Endothelial cell of umbilical vein (primary cell): ENCODE data around the gene SART1. TPM values are rescaled to one million over a fixed set of nuclear protein-coding genes. Genes with fewer than 3 reads are reported as not detected.

ENCODE experiments used
- BruUV-seq: library from RNA; stranded (reverse); fragments of 400-500 nt; replicated peaks from 2 replicates; lab custom pipeline; 2021; lab: Mats Ljungman, UMichigan
- CTCF ChIA-PET: fragments of 300-600, 350-600 bp; sonication (Branson Sonifier 250); formaldehyde crosslinking; loops from one replicate; lab custom pipeline; 2021; ENCODE audit warnings: antibody characterized with exemption, inconsistent platforms; lab: Charles Lee
- POLR2A ChIA-PET: fragments of 300-600, 350-600 bp; sonication (Branson Sonifier 250); formaldehyde crosslinking; loops from one replicate; lab custom pipeline; 2021; ENCODE audit warnings: antibody characterized with exemption, inconsistent platforms; lab: Charles Lee
- DNase-seq: peaks from one replicate; pipeline ENCODE4 v3.0.0-alpha.2; 2011; ENCODE audit warnings: low read depth, low spot score
- FAIRE-seq: peaks from 2 replicates; lab custom pipeline; 2011; peaks lifted over from hg19 to GRCh38; lab: Jason Lieb, UNC
- H2AFZ ChIP-seq: 2 replicates; pipeline ENCODE4 v1.6.0; 2012; ENCODE audit warnings: low read depth, low read length, control low read depth, inconsistent platforms
- H3K27ac ChIP-seq: 2 replicates; pipeline ENCODE4 v1.5.1; 2011; ENCODE audit warnings: low read depth, mild to moderate bottlenecking, control low read depth, low read length, moderate library complexity; ENCODE audit not compliant: insufficient read depth
- H3K27me3 ChIP-seq, 2 experiments: 2 replicates each; pipeline versions ENCODE4 v1.6.0 to v1.6.1; 2011; ENCODE audit warnings: low read length in 2 of 2, mixed read lengths in 1 of 2; ENCODE audit not compliant: control insufficient read depth in 2 of 2, insufficient read depth in 2 of 2
- H3K36me3 ChIP-seq, 2 experiments: 2 replicates in 1 of 2; 3 replicates in 1 of 2; pipeline ENCODE4 v1.5.1; 2011; ENCODE audit warnings: low read length in 2 of 2, mild to moderate bottlenecking in 1 of 2, moderate library complexity in 1 of 2; ENCODE audit not compliant: control insufficient read depth in 2 of 2, insufficient read depth in 2 of 2; ENCODE audit errors: extremely low read depth in 1 of 2
- H3K4me1 ChIP-seq: 3 replicates; pipeline ENCODE4 v1.5.1; 2011; ENCODE audit warnings: mild to moderate bottlenecking, low read length; ENCODE audit not compliant: control insufficient read depth, insufficient read depth; ENCODE audit errors: extremely low read depth
- H3K4me2 ChIP-seq: 2 replicates; pipeline ENCODE4 v1.6.1; 2011; ENCODE audit warnings: low read length, control low read depth, mixed read lengths; ENCODE audit not compliant: insufficient read depth
- H3K4me3 ChIP-seq, 3 experiments: fragments of 200-600 bp in 1 of 3; sonication (generic), shearing (Covaris generic) in 1 of 3; replicated peaks in 1 of 3; 2 replicates each; pipeline ENCODE4 v1.5.1; 2011 to 2016; ENCODE audit warnings: control low read depth in 3 of 3, low read length in 3 of 3, mild to moderate bottlenecking in 2 of 3, inconsistent platforms in 1 of 3, low read depth in 1 of 3, moderate library complexity in 1 of 3; ENCODE audit not compliant: insufficient read depth in 1 of 3
- H3K79me2 ChIP-seq: 2 replicates; pipeline ENCODE4 v1.6.0; 2012; ENCODE audit warnings: low read length, inconsistent platforms; ENCODE audit not compliant: control insufficient read depth, insufficient read depth
- H3K9ac ChIP-seq: replicated peaks from 2 replicates; pipeline ENCODE3; 2011; ENCODE audit warnings: low read length, control low read depth; ENCODE audit not compliant: insufficient read depth; ENCODE audit errors: extremely low read depth
- H3K9me1 ChIP-seq: replicated peaks from 3 replicates; pipeline ENCODE4 v1.6.0; 2011; ENCODE audit warnings: mild to moderate bottlenecking, low read length; ENCODE audit not compliant: control insufficient read depth, insufficient read depth; ENCODE audit errors: extremely low read depth
- H3K9me3 ChIP-seq: replicated peaks from 2 replicates; pipeline ENCODE4 v1.5.1; 2012; ENCODE audit warnings: low read length, inconsistent platforms; ENCODE audit not compliant: control insufficient read depth, insufficient read depth
- H4K20me1 ChIP-seq: replicated peaks from 2 replicates; pipeline ENCODE3; 2011; ENCODE audit warnings: mild to moderate bottlenecking, low read length; ENCODE audit not compliant: control insufficient read depth, insufficient read depth; ENCODE audit errors: extremely low read depth
- CTCF ChIP-seq, 2 donors: IDR thresholded peaks; 1 replicate in 1 of 2; 2 replicates in 1 of 2; pipeline ENCODE4 v1.5.1; 2011; ENCODE audit warnings: low read length in 2 of 2, mild to moderate bottlenecking in 2 of 2, moderate library complexity in 2 of 2, control low read depth in 1 of 2, inconsistent platforms in 1 of 2, low read depth in 1 of 2; ENCODE audit not compliant: insufficient read depth in 1 of 2; ENCODE audit errors: extremely low read depth in 1 of 2
- EZH2 ChIP-seq: IDR thresholded peaks from 2 replicates; pipeline ENCODE4 v1.6.1; 2012; ENCODE audit warnings: borderline replicate concordance, low read depth, mild to moderate bottlenecking, moderate library complexity, low read length, inconsistent platforms; ENCODE audit not compliant: severe bottlenecking
- FOS ChIP-seq: IDR thresholded peaks from 2 replicates; pipeline ENCODE4 v1.6.1; 2011; ENCODE audit warnings: mild to moderate bottlenecking, low read length, moderate library complexity, borderline replicate concordance; ENCODE audit not compliant: insufficient read depth
- GATA2 ChIP-seq: IDR thresholded peaks from 2 replicates; pipeline ENCODE4 v1.7.0; 2011; ENCODE audit warnings: low read depth, mild to moderate bottlenecking, moderate library complexity, mixed read lengths, low read length; ENCODE audit not compliant: insufficient read length, insufficient read depth
- JUN ChIP-seq: IDR thresholded peaks from 2 replicates; pipeline ENCODE4 v1.6.1; 2011; ENCODE audit warnings: borderline replicate concordance, low read depth; ENCODE audit not compliant: insufficient read length, insufficient read depth
- MAX ChIP-seq: IDR thresholded peaks from 2 replicates; pipeline ENCODE4 v1.6.1; 2011; ENCODE audit not compliant: insufficient read depth, insufficient read length
- MYC ChIP-seq: IDR thresholded peaks from one replicate; pipeline ENCODE4 v1.6.1; 2011; ENCODE audit warnings: mild to moderate bottlenecking, low read depth, low read length
- POLR2A ChIP-seq: IDR thresholded peaks from 2 replicates; pipeline ENCODE4 v1.6.1; 2012; ENCODE audit warnings: low read depth, mild to moderate bottlenecking, control low read depth, low read length
- POLR2AphosphoS5 ChIP-seq: IDR thresholded peaks from 2 replicates; pipeline ENCODE4 v1.6.1; 2012; ENCODE audit warnings: low read depth, mild to moderate bottlenecking, control low read depth, low read length, moderate library complexity; ENCODE audit not compliant: insufficient read depth
- dilution Hi-C: fragments of 300-500 bp; cut with MboI; formaldehyde crosslinking; loops from one replicate; pipeline ENCODE4 v1.15.0; 2019; ENCODE audit warnings: low sequenced_read_pairs; ENCODE audit not compliant: extremely low pct_ligation_motif_present
- intact Hi-C: fragments of 100-400 bp; cut with micrococcal nuclease; formaldehyde crosslinking; loops from one replicate; pipeline ENCODE4 v1.10.0; 2022
- polyA plus RNA-seq, 4 experiments: library from polyadenylated mRNA; depleted of rRNA in 3 of 4; stranded (reverse) in 3 of 4; unstranded in 1 of 4; fragments of >200 nt; gene quantifications; 2 replicates each; pipeline versions ENCODE4 v1.2.1 to v1.2.3, GENCODE V29; 2011 to 2012; ENCODE audit warnings: missing spikeins in 1 of 4
- total RNA-seq: library from RNA; stranded (reverse); gene quantifications from 2 replicates; pipeline ENCODE4 v1.2.3, GENCODE V29; 2021

Gene SART1
- total and polyA plus RNA-seq, 2 donors (not counting 3 experiments of a cell fraction or from before 2014, with no cell fraction given), result 21.8 to 62.7 TPM

DNA sequence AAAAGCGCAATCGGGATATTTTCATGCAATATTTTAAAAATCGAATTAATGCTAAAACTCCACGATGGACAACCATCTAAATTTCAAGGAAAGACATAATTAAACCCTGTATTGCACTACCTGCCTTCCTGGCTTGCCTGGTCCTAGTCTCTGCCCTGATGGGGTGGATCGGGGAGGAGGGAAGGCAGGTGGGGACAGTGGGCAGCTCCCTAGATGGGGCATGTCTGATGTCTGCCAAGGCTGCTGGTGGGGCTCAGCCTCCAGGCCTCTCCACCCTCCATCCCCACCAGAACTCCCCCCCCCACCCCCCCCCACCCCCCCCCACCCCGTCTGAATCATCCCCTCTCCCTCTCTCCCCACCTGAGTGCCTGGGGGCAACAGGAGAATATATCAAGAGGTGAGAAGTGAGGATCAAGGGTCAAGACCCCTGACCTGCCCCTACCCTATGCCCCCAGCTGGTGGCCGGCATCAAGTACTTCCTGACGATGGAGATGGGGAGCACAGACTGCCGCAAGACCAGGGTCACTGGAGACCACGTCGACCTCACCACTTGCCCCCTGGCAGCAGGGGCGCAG, 50.9 kb downstream of the SART1 start:
- CTCF ChIA-PET, result interaction anchor here (0.9 to 3.2 kb wide), 5 partner anchors 8 to 124 kb away, joined by 3 to 16 read pairs (median 3); partner anchors contain the start of genes BANF1, EIF1AD and FIBP
- POLR2A ChIA-PET, result no interaction called here
- H3K9ac ChIP-seq, result no peak overlapping the region
- TF ChIP-seq JUN (no peak), FOS (no peak), MAX (no peak), EZH2 (no peak), CTCF (IDR thresholded peaks at IDR 0.05; ENCODE audit: extremely low read depth in 1 of 2, insufficient read depth in 1 of 2, low read depth in 1 of 2, low read length in 2 of 2) (no peak), GATA2 (no peak), POLR2A (no peak), POLR2AphosphoS5 (no peak), MYC (no peak)
- H3K27ac ChIP-seq, result no peak overlapping the region
- no peak overlapping the region for H3K4me2 ChIP-seq
- H3K27me3 ChIP-seq, result peaks cover 2% of the 10 kb centered on the region in 2 experiments
- no peaks in the 10 kb centered on the region for H3K79me2 ChIP-seq
- no peaks in the 10 kb centered on the region for H3K9me1 ChIP-seq
- DNase-seq, result no peak
- dilution Hi-C loops (no loop called here), intact Hi-C loops (no loop called here)
- no peaks in the 10 kb centered on the region for H3K36me3 ChIP-seq
- H4K20me1 ChIP-seq, result no peaks in the 10 kb centered on the region
- H2AFZ ChIP-seq, result no peak overlapping the region
- no peaks in the 10 kb centered on the region for H3K9me3 ChIP-seq
- H3K4me3 ChIP-seq, result no peak overlapping the region
- FAIRE-seq, result no peak
- H3K4me1 ChIP-seq, result peaks cover 21% of the 10 kb centered on the region
- no TSS peak for BruUV-seq
